H9 (cell line): ENCODE measurements around the gene TXNDC5. TPM values are rescaled to one million over a fixed set of nuclear protein-coding genes. Genes with fewer than 3 reads are reported as not detected.

ENCODE experiments used
- DNase-seq: peaks from one replicate; pipeline ENCODE4 v3.0.0-alpha.2; 2017
- H2AFZ ChIP-seq: one replicate; pipeline ENCODE4 v1.6.1; 2013; ENCODE audit warnings: mild to moderate bottlenecking, low read length, control low read depth, moderate library complexity
- H2AK5ac ChIP-seq: 2 replicates; pipeline ENCODE4 v1.6.1; 2013; ENCODE audit warnings: low read length, control low read depth, mixed read lengths; ENCODE audit not compliant: insufficient read length
- H2BK120ac ChIP-seq: one replicate; pipeline ENCODE4 v1.6.1; 2013; ENCODE audit warnings: low read depth, mild to moderate bottlenecking, low read length, control low read depth, inconsistent platforms; ENCODE audit not compliant: poor library complexity, severe bottlenecking
- H2BK12ac ChIP-seq: 2 replicates; pipeline ENCODE4 v1.6.1; 2013; ENCODE audit warnings: low read length, control low read depth, mixed read lengths, low read depth; ENCODE audit not compliant: insufficient read length
- H2BK15ac ChIP-seq: 2 replicates; pipeline ENCODE4 v1.6.1; 2013; ENCODE audit warnings: low read depth, low read length, control low read depth
- H2BK20ac ChIP-seq: one replicate; pipeline ENCODE4 v1.6.1; 2013; ENCODE audit warnings: low read depth, mild to moderate bottlenecking, low read length, control low read depth, inconsistent platforms; ENCODE audit not compliant: poor library complexity, severe bottlenecking
- H2BK5ac ChIP-seq: 2 replicates; pipeline ENCODE4 v1.6.1; 2013; ENCODE audit warnings: low read length, control low read depth, mixed read lengths; ENCODE audit not compliant: insufficient read length
- H3K14ac ChIP-seq: 2 replicates; pipeline ENCODE4 v1.6.1; 2013; ENCODE audit warnings: low read length, control low read depth; ENCODE audit not compliant: insufficient read depth
- H3K18ac ChIP-seq: 2 replicates; pipeline ENCODE4 v1.6.1; 2013; ENCODE audit warnings: low read depth, mild to moderate bottlenecking, mixed read lengths, low read length, control low read depth; ENCODE audit not compliant: insufficient read length
- H3K23ac ChIP-seq: 2 replicates; pipeline ENCODE4 v1.6.1; 2013; ENCODE audit warnings: low read length, control low read depth, mixed read lengths, low read depth; ENCODE audit not compliant: insufficient read length
- H3K23me2 ChIP-seq: 2 replicates; pipeline ENCODE4 v1.6.1; 2013; ENCODE audit warnings: low read depth, mild to moderate bottlenecking, mixed read lengths, low read length, control low read depth; ENCODE audit not compliant: insufficient read length, poor library complexity, severe bottlenecking
- H3K27ac ChIP-seq: 2 replicates; pipeline ENCODE4 v1.5.1; 2013; ENCODE audit warnings: low read length, control low read depth, mixed read lengths, low read depth; ENCODE audit not compliant: insufficient read length
- H3K27me3 ChIP-seq: 2 replicates; pipeline ENCODE4 v1.6.1; 2013; ENCODE audit warnings: low read length, control low read depth, inconsistent platforms; ENCODE audit not compliant: insufficient read depth
- H3K4ac ChIP-seq: 2 replicates; pipeline ENCODE4 v1.6.1; 2013; ENCODE audit warnings: low read depth, mild to moderate bottlenecking, control low read depth, inconsistent platforms, low read length, moderate library complexity
- H3K4me1 ChIP-seq: 2 replicates; pipeline ENCODE4 v1.6.1; 2013; ENCODE audit warnings: low read length, control low read depth, inconsistent platforms; ENCODE audit not compliant: insufficient read depth
- H3K4me2 ChIP-seq: 2 replicates; pipeline ENCODE4 v1.6.1; 2013; ENCODE audit warnings: low read length, control low read depth, mixed read lengths; ENCODE audit not compliant: insufficient read length, insufficient read depth
- H3K56ac ChIP-seq: 2 replicates; pipeline ENCODE4 v1.6.1; 2013; ENCODE audit warnings: low read depth, mild to moderate bottlenecking, mixed read lengths, low read length, control low read depth; ENCODE audit not compliant: insufficient read length
- H3K79me1 ChIP-seq: 2 replicates; pipeline ENCODE4 v1.6.1; 2013; ENCODE audit warnings: low read depth, mild to moderate bottlenecking, moderate library complexity, low read length, control low read depth, inconsistent platforms; ENCODE audit not compliant: insufficient read depth, poor library complexity, severe bottlenecking
- H3K79me2 ChIP-seq: 2 replicates; pipeline ENCODE4 v1.6.1; 2013; ENCODE audit warnings: low read length, control low read depth, inconsistent platforms; ENCODE audit not compliant: insufficient read depth
- H3K9ac ChIP-seq: 2 replicates; pipeline ENCODE4 v1.6.1; 2013; ENCODE audit warnings: low read length, control low read depth, mixed read lengths; ENCODE audit not compliant: insufficient read length; ENCODE audit errors: extremely low read depth
- H3K9me3 ChIP-seq: one replicate; pipeline ENCODE4 v1.6.1; 2013; ENCODE audit warnings: low read depth, low read length, inconsistent platforms; ENCODE audit not compliant: control insufficient read depth
- H3T11ph ChIP-seq: one replicate; pipeline ENCODE4 v1.6.1; 2013; ENCODE audit warnings: mild to moderate bottlenecking, low read length, control low read depth, inconsistent platforms
- H4K20me1 ChIP-seq: one replicate; pipeline ENCODE4 v1.6.1; 2013; ENCODE audit not compliant: control insufficient read depth, insufficient read length, insufficient read depth
- H4K5ac ChIP-seq: 2 replicates; pipeline ENCODE4 v1.6.1; 2013; ENCODE audit warnings: low read depth, mild to moderate bottlenecking, mixed read lengths, low read length, control low read depth; ENCODE audit not compliant: insufficient read length
- H4K8ac ChIP-seq: replicated peaks from 2 replicates; pipeline ENCODE4 v1.6.1; 2013; ENCODE audit warnings: low read length, control low read depth, mixed read lengths, low read depth; ENCODE audit not compliant: insufficient read length
- H4K91ac ChIP-seq: 2 replicates; pipeline ENCODE4 v1.6.1; 2013; ENCODE audit warnings: low read depth, mild to moderate bottlenecking, moderate library complexity, mixed read lengths, low read length, control low read depth; ENCODE audit not compliant: insufficient read length
- H3K27ac Mint-ChIP-seq, 3 experiments: 2 replicates in 2 of 3; 3 replicates in 1 of 3; pipeline ENCODE4 v1.8.0; 2020 to 2021; ENCODE audit warnings: mixed read lengths in 3 of 3, mild to moderate bottlenecking in 1 of 3, moderate library complexity in 1 of 3
- H3K27me3 Mint-ChIP-seq: 2 replicates; pipeline ENCODE4 v1.8.0; 2021; ENCODE audit warnings: low read depth, mild to moderate bottlenecking, moderate library complexity, mixed read lengths
- H3K36me3 Mint-ChIP-seq, 3 experiments: 2 replicates in 2 of 3; 3 replicates in 1 of 3; pipeline ENCODE4 v1.8.0; 2020 to 2021; ENCODE audit warnings: low read depth in 3 of 3, mixed read lengths in 3 of 3; ENCODE audit not compliant: insufficient read depth in 1 of 3
- H3K4me1 Mint-ChIP-seq, 2 experiments: 2 replicates each; pipeline ENCODE4 v1.8.0; 2020; ENCODE audit warnings: mixed read lengths in 2 of 2
- H3K4me3 Mint-ChIP-seq, 2 experiments: 2 replicates in 1 of 2; 3 replicates in 1 of 2; pipeline ENCODE4 v1.8.0; 2020 to 2021; ENCODE audit warnings: mild to moderate bottlenecking in 2 of 2, mixed read lengths in 2 of 2, moderate library complexity in 1 of 2
- H3K9me3 Mint-ChIP-seq, 2 experiments: 2 replicates in 1 of 2; 3 replicates in 1 of 2; pipeline ENCODE4 v1.8.0; 2020; ENCODE audit warnings: mild to moderate bottlenecking in 2 of 2, mixed read lengths in 2 of 2, moderate library complexity in 1 of 2
- WGBS: extraction: QIAGEN DNeasy Blood & Tissue Kit; methylation state at CpG from one replicate; pipeline ENCODE4 v1.1.7; 2013; ENCODE audit warnings: missing lambda C conversion rate, low lambda C conversion rate, mixed read lengths; ENCODE audit not compliant: insufficient read length; ENCODE audit errors: extremely low coverage; 5-methylcytosine and 5-hydroxymethylcytosine counted together
- total RNA-seq: library from RNA; stranded (reverse); gene quantifications from 2 replicates; pipeline ENCODE4 v1.2.1, GENCODE V29; 2021
- TF ChIP-seq, protein P1 (sequence below): fragments of 200-600 bp; sonication (generic); conservative IDR thresholded peaks from 3 replicates; pipeline ENCODE4 v1.8.0; 2021; ENCODE audit warnings: antibody characterized with exemption, mild to moderate bottlenecking

Gene TXNDC5
- total RNA-seq, 1 experiment from 2014 or later, result 130 TPM

DNA sequence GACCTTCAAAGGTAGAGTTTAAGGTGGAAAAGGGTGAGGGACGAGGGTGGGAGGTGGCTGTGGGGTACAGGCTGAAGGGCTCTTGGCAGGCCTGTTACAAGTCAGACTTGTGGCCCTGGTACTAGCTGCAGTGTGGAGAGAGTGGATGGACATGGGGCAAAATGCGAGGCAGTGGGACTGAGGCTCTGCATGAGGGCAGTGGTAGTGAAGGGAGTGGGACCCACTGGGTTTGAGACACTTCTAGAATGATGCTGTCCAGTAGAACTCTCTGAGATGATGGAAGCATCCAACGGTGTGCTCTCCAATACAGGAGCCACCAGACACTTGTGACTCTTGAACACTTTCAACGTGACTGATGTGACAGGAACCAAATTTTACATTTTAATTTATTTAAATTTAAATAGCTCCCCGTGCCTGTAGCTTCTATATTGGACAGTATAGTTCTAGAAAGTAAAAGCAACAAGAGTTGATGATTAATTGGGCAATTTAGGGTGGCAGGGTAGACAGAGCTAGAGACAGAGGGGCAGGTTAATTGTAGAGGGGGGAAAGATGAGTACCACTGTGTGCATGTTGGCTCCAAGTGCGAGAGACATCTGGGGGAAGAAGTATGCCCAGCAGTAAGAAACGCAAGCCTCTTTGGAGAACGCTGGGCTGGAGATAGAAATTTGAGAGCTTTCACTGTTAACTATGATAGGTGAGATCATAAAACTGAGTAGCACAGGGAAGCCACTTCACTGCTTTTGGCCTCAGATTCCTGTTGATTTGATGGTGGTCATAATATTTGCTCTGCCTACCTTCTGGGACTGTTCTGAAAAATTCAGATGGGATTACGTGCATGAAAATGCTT is 77.5 kb downstream of the TXNDC5 start:
- H3K9me3 Mint-ChIP-seq, result no peaks in the 10 kb centered on the region; a peak in 1 of 5 replicates
- H3K27me3 Mint-ChIP-seq, result no peaks in the 10 kb centered on the region
- no peak overlapping the region for H3T11ph ChIP-seq
- H3K4ac ChIP-seq, result no peak overlapping the region
- H2AFZ ChIP-seq, result no peak overlapping the region
- H3K4me3 Mint-ChIP-seq, result no peak overlapping the region
- no peak overlapping the region for H2BK15ac ChIP-seq
- H3K23ac ChIP-seq, result no peak overlapping the region
- TF ChIP-seq, protein P1, sequence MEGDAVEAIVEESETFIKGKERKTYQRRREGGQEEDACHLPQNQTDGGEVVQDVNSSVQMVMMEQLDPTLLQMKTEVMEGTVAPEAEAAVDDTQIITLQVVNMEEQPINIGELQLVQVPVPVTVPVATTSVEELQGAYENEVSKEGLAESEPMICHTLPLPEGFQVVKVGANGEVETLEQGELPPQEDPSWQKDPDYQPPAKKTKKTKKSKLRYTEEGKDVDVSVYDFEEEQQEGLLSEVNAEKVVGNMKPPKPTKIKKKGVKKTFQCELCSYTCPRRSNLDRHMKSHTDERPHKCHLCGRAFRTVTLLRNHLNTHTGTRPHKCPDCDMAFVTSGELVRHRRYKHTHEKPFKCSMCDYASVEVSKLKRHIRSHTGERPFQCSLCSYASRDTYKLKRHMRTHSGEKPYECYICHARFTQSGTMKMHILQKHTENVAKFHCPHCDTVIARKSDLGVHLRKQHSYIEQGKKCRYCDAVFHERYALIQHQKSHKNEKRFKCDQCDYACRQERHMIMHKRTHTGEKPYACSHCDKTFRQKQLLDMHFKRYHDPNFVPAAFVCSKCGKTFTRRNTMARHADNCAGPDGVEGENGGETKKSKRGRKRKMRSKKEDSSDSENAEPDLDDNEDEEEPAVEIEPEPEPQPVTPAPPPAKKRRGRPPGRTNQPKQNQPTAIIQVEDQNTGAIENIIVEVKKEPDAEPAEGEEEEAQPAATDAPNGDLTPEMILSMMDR, result no peak
- H2BK120ac ChIP-seq, result no peak overlapping the region
- H4K91ac ChIP-seq, result no peak overlapping the region
- no peaks in the 10 kb centered on the region for H3K23me2 ChIP-seq
- H4K8ac ChIP-seq, result no peak overlapping the region
- no peak overlapping the region for H2BK12ac ChIP-seq
- no peak overlapping the region for H4K5ac ChIP-seq
- H3K79me2 ChIP-seq, result no peaks in the 10 kb centered on the region
- no peak overlapping the region; a peak in 1 of 7 replicates for H3K27ac Mint-ChIP-seq
- H3K79me1 ChIP-seq, result no peaks in the 10 kb centered on the region
- H3K9me3 ChIP-seq, result no peaks in the 10 kb centered on the region
- no peak overlapping the region for H2AK5ac ChIP-seq
- H3K27me3 ChIP-seq, result no peaks in the 10 kb centered on the region
- H3K56ac ChIP-seq, result no peak overlapping the region
- no peak overlapping the region for H3K9ac ChIP-seq
- peaks cover 0 to 4% (median 0%) of the 10 kb centered on the region in 3 experiments; a peak in 2 of 7 replicates for H3K36me3 Mint-ChIP-seq
- no peaks in the 10 kb centered on the region for H4K20me1 ChIP-seq
- no peak overlapping the region for H3K4me2 ChIP-seq
- no peak for DNase-seq
- no peak overlapping the region for H2BK5ac ChIP-seq
- H3K4me1 ChIP-seq, result no peaks in the 10 kb centered on the region
- H3K14ac ChIP-seq, result no peak overlapping the region
- no peak overlapping the region for H3K27ac ChIP-seq
- no peak overlapping the region for H2BK20ac ChIP-seq
- WGBS, result no CpG with 5 or more reads among the region's 9 CpGs
- H3K18ac ChIP-seq, result no peak overlapping the region
- peaks cover 12 to 15% of the 10 kb centered on the region in 2 experiments for H3K4me1 Mint-ChIP-seq

Other genes with a start within 250 kb of the TXNDC5 start
- 0.28 and 0.61 TPM in 2 replicates for gene BMP6, start 184.7 kb downstream of the TXNDC5 start, total RNA-seq
- gene BLOC1S5, start 153.6 kb upstream of the TXNDC5 start, total RNA-seq, result 12.2 and 15.6 TPM in 2 replicates
- gene EEF1E1, start 191.8 kb upstream of the TXNDC5 start, total RNA-seq, result 71.8 and 76.0 TPM in 2 replicates